Left kidney (tissue), 2 donors: ENCODE measurements around the gene SLC30A7. TPM values are rescaled to one million over a fixed set of nuclear protein-coding genes. Genes with fewer than 3 reads are reported as not detected.
"Not testable (repeated sequence)": the region's sequence is repeated elsewhere in the genome, so short reads cannot be mapped to it uniquely, and the experiment has no call there.

Experiments used
- DNase-seq: peaks from one replicate; pipeline ENCODE4 v3.0.0-alpha.2; 2013
- polyA plus RNA-seq: library from polyadenylated mRNA; unstranded; fragments of 120-200 nt; gene quantifications from one replicate; pipeline ENCODE4 v1.2.1, GENCODE V29; 2013; ENCODE audit not compliant: insufficient read length

Gene SLC30A7
- polyA plus RNA-seq, 1 donor, result 24.1 TPM

DNA sequence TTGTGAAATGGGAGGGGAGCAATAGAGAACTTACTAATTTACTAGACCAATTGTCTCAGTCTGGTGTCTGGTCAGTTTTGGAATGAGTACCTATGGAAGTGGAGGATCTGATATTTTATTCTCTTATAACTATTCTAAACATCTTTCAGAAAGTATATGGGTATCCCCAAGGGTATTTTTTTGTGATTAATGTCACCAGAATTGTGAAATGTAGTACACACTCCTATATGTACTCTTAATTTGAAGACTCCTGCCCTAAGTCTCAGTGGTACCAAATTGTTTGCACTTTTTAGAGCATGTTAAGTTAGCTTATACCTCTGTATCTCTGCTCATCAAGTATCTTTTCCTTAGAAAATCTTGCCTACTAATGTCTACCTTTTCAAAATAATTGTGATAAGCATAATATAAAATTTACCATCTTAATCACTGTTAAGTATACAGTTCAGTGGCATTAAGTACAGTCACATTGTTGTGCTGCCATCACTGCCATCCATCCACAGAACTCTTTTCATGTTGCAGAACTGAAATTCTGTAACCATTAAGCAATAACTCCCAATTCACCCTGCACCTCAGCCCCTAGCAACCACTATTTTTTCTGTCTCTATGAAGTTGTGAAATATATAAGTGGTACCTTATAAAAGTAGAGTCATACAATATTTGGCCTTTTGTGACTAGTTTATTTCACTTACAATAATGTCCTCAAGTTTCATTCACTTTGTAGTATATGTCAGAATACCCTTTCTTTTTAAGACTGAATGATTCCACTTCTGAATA, 40.5 kb downstream of the SLC30A7 start:
- DNase-seq, result no peak

- DNase-seq, result no peak
These were observed 45.2 kb downstream of the SLC30A7 start for GRCh38 chr1:100941098-100941527.

GRCh38 chr1:100941580-100942216, 45.8 kb downstream of the SLC30A7 start:
- DNase-seq, result no peak

DNA sequence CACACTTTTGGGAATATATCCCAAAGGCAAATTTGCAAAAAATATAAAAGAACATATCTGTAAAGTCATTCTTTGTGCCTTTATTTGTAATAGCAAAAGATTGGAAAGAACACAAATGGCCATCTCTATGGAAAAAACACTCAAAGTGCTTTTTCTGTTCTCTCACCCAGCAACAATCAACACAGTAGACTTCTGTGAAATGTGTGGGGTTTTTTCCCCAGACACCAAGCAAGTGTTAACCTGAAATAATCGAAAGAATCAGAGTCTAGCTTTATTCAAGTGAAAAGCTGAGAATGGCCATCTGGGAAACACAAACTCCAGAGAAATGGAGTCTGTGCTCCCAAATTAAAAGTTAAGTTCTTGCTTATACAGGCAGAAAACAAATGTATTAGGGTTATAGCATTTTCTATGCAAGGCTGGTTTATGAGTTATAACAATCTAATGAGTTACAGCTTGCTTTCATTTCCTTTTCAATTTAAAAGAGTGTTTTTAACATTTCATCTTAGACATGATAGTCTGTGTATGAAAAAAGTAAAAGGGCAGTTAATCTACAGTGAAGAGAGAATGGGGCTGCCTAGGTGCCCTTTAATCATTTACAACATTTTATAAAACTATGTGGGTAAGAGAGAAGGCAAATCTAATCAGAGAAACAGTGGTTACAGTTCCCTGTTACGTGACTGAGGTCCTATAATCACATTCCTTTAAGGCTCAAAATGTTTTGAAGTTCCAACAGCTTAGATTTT, 46.6 kb downstream of the SLC30A7 start:
- DNase-seq, result peak; percentile 7

GRCh38 chr1:100943533-100943932, 47.6 kb downstream of the SLC30A7 start:
- no peak for DNase-seq

GRCh38 chr1:100946064-100946463, 50.2 kb downstream of the SLC30A7 start:
- not testable (repeated sequence) for DNase-seq

GRCh38 chr1:100947816-100948215, 51.9 kb downstream of the SLC30A7 start:
- not testable (repeated sequence) for DNase-seq

DNA sequence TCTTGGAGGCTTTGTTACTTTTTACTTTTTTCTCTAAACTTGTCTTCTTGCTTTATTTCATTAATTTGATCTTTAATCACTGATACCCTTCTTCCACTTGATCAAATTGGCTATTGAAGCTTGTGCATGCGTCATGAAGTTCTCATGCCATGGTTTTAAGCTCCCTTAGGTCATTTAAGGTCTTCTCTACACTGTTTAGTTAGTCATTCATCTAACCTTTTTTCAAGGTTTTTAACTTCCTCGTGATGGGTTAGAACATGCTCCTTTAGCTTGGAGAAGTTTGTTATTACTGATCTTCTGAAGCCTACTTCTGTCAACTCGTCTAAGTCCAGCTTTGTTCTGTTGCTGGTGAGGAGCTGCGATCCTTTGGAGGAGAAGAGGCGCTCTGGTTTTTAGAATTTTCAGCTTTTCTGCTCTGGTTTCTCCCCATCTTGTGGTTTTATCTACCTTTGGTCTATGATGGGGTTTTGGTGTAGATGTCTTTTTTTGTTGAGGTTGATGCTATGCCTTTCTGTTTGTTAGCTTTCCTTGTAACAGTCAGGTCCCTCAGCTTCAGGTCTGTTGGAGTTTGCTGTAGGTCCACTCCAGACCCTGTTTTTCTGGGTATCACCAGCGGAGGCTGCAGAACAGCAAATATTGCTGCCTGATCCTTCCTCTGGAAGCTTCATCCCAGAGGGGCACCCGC, 53.0 kb downstream of the SLC30A7 start:
- DNase-seq, result not testable (repeated sequence)

DNA sequence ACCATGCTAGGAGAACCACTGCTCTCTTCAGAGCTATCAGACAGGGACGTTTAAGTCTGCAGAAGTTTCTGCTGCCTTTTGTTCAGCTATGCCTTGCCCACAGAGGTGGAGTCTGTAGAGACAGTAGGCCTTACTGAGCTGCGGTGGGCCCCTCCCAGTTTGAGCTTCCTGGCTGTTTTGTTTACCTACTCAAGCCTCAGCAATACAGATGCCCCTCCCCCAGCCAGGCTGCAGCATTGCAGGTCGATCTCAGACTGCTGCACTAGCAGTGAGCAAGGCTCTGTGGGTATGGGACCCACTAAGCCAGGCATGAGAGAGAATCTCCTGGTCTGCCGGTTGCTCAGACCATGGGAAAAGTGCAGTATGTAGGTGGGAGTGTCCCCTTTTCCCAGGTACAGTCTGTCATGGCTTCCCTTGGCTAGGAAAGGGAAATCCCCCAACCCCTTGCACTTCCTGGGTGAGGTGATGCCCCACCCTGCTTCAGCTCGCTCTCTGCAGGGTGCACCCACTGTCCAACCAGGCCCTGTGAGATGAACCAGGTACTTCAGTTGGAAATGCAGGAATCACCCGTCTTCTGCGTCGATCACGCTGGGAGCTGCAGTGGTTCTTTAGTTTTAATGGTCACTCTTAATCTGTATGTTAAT, 53.7 kb downstream of the SLC30A7 start:
- peak; percentile 17 for DNase-seq

- no peak for DNase-seq
These were observed 54.4 kb downstream of the SLC30A7 start for GRCh38 chr1:100950337-100950736.

GRCh38 chr1:100950781-100951180, 54.9 kb downstream of the SLC30A7 start:
- peak; percentile 61 for DNase-seq

- DNase-seq, result no peak
These were observed 56.3 kb downstream of the SLC30A7 start for GRCh38 chr1:100952104-100952745.

GRCh38 chr1:100952970-100953369, 57.1 kb downstream of the SLC30A7 start:
- not testable (repeated sequence) for DNase-seq

- DNase-seq, result no peak
These were observed 58.3 kb downstream of the SLC30A7 start for GRCh38 chr1:100953960-100954730.

- no peak for DNase-seq
These were observed 59.4 kb downstream of the SLC30A7 start for GRCh38 chr1:100955322-100955721.

DNA sequence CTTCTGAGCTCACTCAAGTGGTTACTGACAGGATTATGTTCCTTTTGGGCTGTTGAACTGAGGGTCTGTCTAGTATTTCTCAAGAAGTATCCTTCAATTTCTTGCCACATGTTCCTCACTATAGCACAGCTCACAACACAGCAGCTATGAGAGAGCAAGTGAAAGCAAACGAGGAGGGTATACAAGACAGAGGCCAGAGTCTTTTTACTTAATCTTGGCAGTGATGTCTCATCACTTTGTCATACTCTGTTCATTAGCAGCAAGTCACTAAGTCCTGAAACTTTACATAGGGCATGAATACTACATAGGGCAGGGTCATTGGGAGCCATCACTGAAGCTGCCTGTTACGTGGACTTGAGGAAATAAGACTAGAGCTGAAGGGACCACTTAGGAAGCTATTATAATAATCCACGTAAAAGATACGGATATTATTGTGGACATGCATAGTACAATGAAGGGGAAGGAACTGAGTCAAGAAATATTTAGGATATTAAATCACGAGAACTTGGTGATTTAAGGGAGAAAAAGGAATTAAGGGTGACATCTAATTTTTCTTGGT, 63.7 kb downstream of the SLC30A7 start:
- DNase-seq, result no peak

- no peak for DNase-seq
These were observed 64.2 kb downstream of the SLC30A7 start for GRCh38 chr1:100960098-100960497.

- DNase-seq, result no peak
These were observed 72.7 kb downstream of the SLC30A7 start for GRCh38 chr1:100968621-100969020.

- no peak for DNase-seq
These were observed 73.4 kb downstream of the SLC30A7 start for GRCh38 chr1:100969327-100969726.

DNA sequence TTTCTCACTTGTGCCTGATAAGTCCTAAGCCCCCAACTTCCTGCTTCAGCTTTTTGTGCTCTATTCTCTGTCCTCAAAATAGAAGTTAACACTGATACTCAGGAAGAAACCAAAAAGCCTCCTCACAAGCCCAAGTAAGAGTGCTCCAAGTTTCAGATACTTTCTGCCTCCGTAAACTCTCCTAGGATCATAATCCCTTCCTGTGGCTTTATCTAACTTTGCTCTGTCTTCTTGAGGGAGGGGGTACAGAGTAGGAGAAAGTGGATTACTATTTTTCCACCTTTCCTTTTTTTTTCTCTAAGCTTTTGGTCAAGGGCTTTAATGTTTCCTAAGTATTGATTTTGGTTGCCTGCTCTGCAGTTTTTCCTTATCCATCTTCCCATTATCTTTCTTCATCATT, 75.1 kb downstream of the SLC30A7 start:
- no peak for DNase-seq
